HepG2 (cell line): Measurements from ENCODE around the gene CEP57L1. TPM values are rescaled to one million over a fixed set of nuclear protein-coding genes. Genes with fewer than 3 reads are reported as not detected.

ENCODE experiments used
- ATAC-seq: fragments of 200-7000 bp; cut with Tn5 transposase; 3 replicates; pipeline ENCODE4 v1.9.1; 2020; ENCODE audit warnings: mild to moderate bottlenecking, moderate library complexity
- BruUV-seq: library from RNA; stranded (reverse); fragments of 400-500 nt; replicated peaks from 2 replicates; lab custom pipeline; 2021; lab: Mats Ljungman, UMichigan
- CTCF ChIA-PET: fragments of 300-600 bp; formaldehyde crosslinking; extraction: SDS; loops from one replicate; lab custom pipeline; 2021; ENCODE audit warnings: low total read pairs, inconsistent platforms, low intra/inter-chr PET ratio; lab: Yijun Ruan, JAX
- POLR2A ChIA-PET: fragments of 350-600 bp; sonication (Branson Sonifier 250); formaldehyde crosslinking; loops from one replicate; lab custom pipeline; 2020; ENCODE audit warnings: antibody characterized with exemption, inconsistent platforms; lab: Yijun Ruan, JAX
- DNase-seq: peaks from one replicate; pipeline ENCODE4 v3.0.0-alpha.2; 2015; ENCODE audit warnings: low spot score
- FAIRE-seq: peaks from 3 replicates; lab custom pipeline; 2011; peaks lifted over from hg19 to GRCh38; lab: Jason Lieb, UNC
- H2AFZ ChIP-seq: one replicate; pipeline ENCODE4 v1.6.1; 2011; ENCODE audit warnings: low read length, inconsistent platforms
- H3K27ac ChIP-seq: fragments of 300-600 bp; 3 replicates; pipeline ENCODE4 v1.8.0; 2011; ENCODE audit warnings: mixed run types, mild to moderate bottlenecking, mixed read lengths, low read length, inconsistent platforms; ENCODE audit not compliant: insufficient read depth; ENCODE audit errors: extremely low read length
- H3K27me3 ChIP-seq, 2 experiments: fragments of 200-600 bp in 1 of 2; 2 replicates in 1 of 2; 3 replicates in 1 of 2; pipeline versions ENCODE4 v1.6.0 to v1.8.0; 2011; ENCODE audit warnings: low read length in 2 of 2, mild to moderate bottlenecking in 2 of 2, moderate library complexity in 2 of 2, inconsistent platforms in 1 of 2; ENCODE audit not compliant: insufficient read depth in 2 of 2, control insufficient read depth in 1 of 2
- H3K36me3 ChIP-seq, 2 experiments: fragments of 200-600 bp in 1 of 2; replicated peaks in 1 of 2; 2 replicates in 1 of 2; 3 replicates in 1 of 2; pipeline versions ENCODE4 v1.5.1 to v1.8.0; 2011; ENCODE audit warnings: low read length in 2 of 2, inconsistent platforms in 1 of 2; ENCODE audit not compliant: insufficient read depth in 2 of 2, control insufficient read depth in 1 of 2
- H3K4me1 ChIP-seq: 2 replicates; pipeline ENCODE4 v1.5.1; 2012; ENCODE audit warnings: low read length, inconsistent platforms; ENCODE audit not compliant: insufficient read depth
- H3K4me2 ChIP-seq: 2 replicates; pipeline ENCODE4 v1.6.0; 2011; ENCODE audit warnings: low read depth, low read length, inconsistent platforms
- H3K4me3 ChIP-seq, 3 experiments: fragments of 200-600 bp in 1 of 3; sonication (generic), shearing (Covaris generic) in 1 of 3; replicated peaks in 1 of 3; 2 replicates each; pipeline ENCODE4 v1.5.1; 2011 to 2016; ENCODE audit warnings: low read length in 3 of 3, inconsistent platforms in 2 of 3, low read depth in 2 of 3, mild to moderate bottlenecking in 2 of 3, control low read depth in 1 of 3, mixed read lengths in 1 of 3; ENCODE audit not compliant: insufficient read depth in 1 of 3
- H3K79me2 ChIP-seq: one replicate; pipeline ENCODE4 v1.6.1; 2011; ENCODE audit warnings: low read length, inconsistent platforms; ENCODE audit not compliant: insufficient read depth
- H3K9ac ChIP-seq: 2 replicates; pipeline ENCODE4 v1.6.0; 2011; ENCODE audit warnings: mild to moderate bottlenecking, low read depth, low read length, inconsistent platforms; ENCODE audit not compliant: insufficient read depth
- H3K9me3 ChIP-seq: 2 replicates; pipeline ENCODE4 v1.5.1; 2012; ENCODE audit warnings: mild to moderate bottlenecking, low read length
- H4K20me1 ChIP-seq: 2 replicates; pipeline ENCODE4 v1.6.0; 2011; ENCODE audit warnings: inconsistent platforms, mild to moderate bottlenecking, low read length, moderate library complexity; ENCODE audit not compliant: insufficient read depth
- CEBPB ChIP-seq: IDR thresholded peaks from 2 replicates; pipeline ENCODE4 v1.6.1; 2011; ENCODE audit warnings: low read depth, low read length, improper control_type of control experiment, borderline replicate concordance
- GATAD1 ChIP-seq: IDR thresholded peaks from 2 replicates; pipeline ENCODE4 v1.6.1; 2016; ENCODE audit warnings: missing genetic modification reagents, missing compliant biosample characterization
- KDM3A ChIP-seq: IDR thresholded peaks from 2 replicates; pipeline ENCODE4 v1.6.1; 2018; ENCODE audit warnings: low read depth, missing compliant biosample characterization
- MAZ ChIP-seq, 2 experiments: sonication (generic) in 1 of 2; formaldehyde crosslinking in 1 of 2; IDR thresholded peaks; 2 replicates each; pipeline versions ENCODE4 v1.5.0 to v1.6.1; 2012 to 2020; ENCODE audit warnings: low read depth in 2 of 2, mild to moderate bottlenecking in 2 of 2, borderline replicate concordance in 1 of 2, improper control_type of control experiment in 1 of 2, low read length in 1 of 2, missing genetic modification reagents in 1 of 2, moderate library complexity in 1 of 2
- MEIS1 ChIP-seq: sonication (generic); formaldehyde crosslinking; IDR thresholded peaks from 2 replicates; pipeline ENCODE4 v1.9.0; 2021; ENCODE audit warnings: mild to moderate bottlenecking, missing genetic modification reagents, moderate library complexity, borderline replicate concordance
- SOX13 ChIP-seq, 3 experiments: fragments of 450-650 bp in 1 of 3; sonication (generic) in 1 of 3; formaldehyde crosslinking in 1 of 3; IDR thresholded peaks in 2 of 3; conservative IDR thresholded peaks in 1 of 3; 2 replicates each; pipeline versions ENCODE4 v1.5.0 to v1.6.1; 2016 to 2020; ENCODE audit warnings: antibody characterized with exemption in 1 of 3, mild to moderate bottlenecking in 1 of 3, missing compliant biosample characterization in 1 of 3, missing genetic modification reagents in 1 of 3, moderate library complexity in 1 of 3
- ZBTB7A ChIP-seq: sonication (generic); formaldehyde crosslinking; IDR thresholded peaks from 2 replicates; pipeline ENCODE4 v1.8.0; 2022; ENCODE audit warnings: mild to moderate bottlenecking, missing genetic modification reagents
- ZNF121 ChIP-seq: sonication (generic); formaldehyde crosslinking; IDR thresholded peaks from 2 replicates; pipeline ENCODE4 v1.5.0; 2020; ENCODE audit warnings: mild to moderate bottlenecking, missing genetic modification reagents
- ZNF660 ChIP-seq: sonication (generic); formaldehyde crosslinking; IDR thresholded peaks from 2 replicates; pipeline ENCODE4 v1.5.1; 2020; ENCODE audit warnings: mild to moderate bottlenecking, low read depth, missing genetic modification reagents, borderline replicate concordance
- WGBS: methylation state at CpG from one replicate; pipeline ENCODE4 v1.1.6; 2017; ENCODE audit warnings: low lambda C conversion rate; 5-methylcytosine and 5-hydroxymethylcytosine counted together
- in situ Hi-C: cut with HindIII; loops from 2 replicates; pipeline ENCODE4 v1.10.0; 2017; ENCODE audit warnings: low pct_unique_long_range_greater_than_20kb; ENCODE audit not compliant: extremely low pct_ligation_motif_present
- intact Hi-C: fragments of 100-400 bp; cut with micrococcal nuclease; formaldehyde crosslinking; loops from one replicate; pipeline ENCODE4 v1.10.0; 2022; ENCODE audit not compliant: unreplicated experiment
- polyA plus RNA-seq, 8 experiments: library from polyadenylated mRNA; depleted of rRNA in 3 of 8; stranded (reverse) in 7 of 8; unstranded in 1 of 8; fragments of >200 nt; fragmentation: Illumina TruSeq in 4 of 8; extraction: Trizol in 4 of 8; gene quantifications; 2 replicates each; pipeline versions ENCODE4 v1.2.1 to v1.2.3, GENCODE V29; 2011 to 2016; ENCODE audit warnings: low read depth in 4 of 8, missing spikeins in 1 of 8, mixed read lengths in 1 of 8; ENCODE audit not compliant: insufficient read depth in 1 of 8
- total RNA-seq, 5 experiments: library from RNA; depleted of rRNA; stranded (reverse); fragments of >200 nt; fragmentation: Illumina TruSeq; extraction: Trizol; gene quantifications; 2 replicates each; pipeline ENCODE4 v1.2.3, GENCODE V29; 2016; ENCODE audit warnings: low read depth in 1 of 5
- TF ChIP-seq, protein P1 (sequence below): sonication (generic); formaldehyde crosslinking; IDR thresholded peaks from 2 replicates; pipeline ENCODE4 v1.4.0; 2020; ENCODE audit warnings: mild to moderate bottlenecking, missing genetic modification reagents, borderline replicate concordance
- TF ChIP-seq, protein P2 (sequence below): sonication (generic); formaldehyde crosslinking; IDR thresholded peaks from 2 replicates; pipeline ENCODE4 v1.4.0; 2020; ENCODE audit warnings: mild to moderate bottlenecking, missing genetic modification reagents

The CEP57L1 gene
- total and polyA plus RNA-seq, 2 of the 13 experiments (the other 11 are each of a cell fraction or from before 2014, with no cell fraction given) = 7.7 to 15.5 TPM

DNA sequence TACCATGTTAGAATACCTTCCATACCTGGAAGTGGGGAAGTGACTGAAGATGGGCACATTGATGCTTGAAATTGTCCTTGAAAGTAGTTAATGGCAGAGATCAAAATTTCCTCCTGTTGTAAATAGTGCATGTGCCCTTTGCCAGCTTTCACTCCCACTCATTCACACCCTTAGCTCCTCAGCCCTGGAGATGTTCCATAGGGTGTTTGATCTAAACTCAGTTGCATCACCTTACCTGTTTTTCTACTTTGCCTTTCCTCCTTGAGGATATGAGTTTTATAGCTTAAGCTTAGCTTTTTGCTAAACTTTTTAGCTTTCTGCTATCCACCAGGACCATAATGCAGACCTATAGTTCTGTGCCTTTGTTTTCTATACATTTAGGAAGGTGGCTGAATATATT, 69.0 kb downstream of the CEP57L1 start (continued):
- TF ChIP-seq, protein P1, sequence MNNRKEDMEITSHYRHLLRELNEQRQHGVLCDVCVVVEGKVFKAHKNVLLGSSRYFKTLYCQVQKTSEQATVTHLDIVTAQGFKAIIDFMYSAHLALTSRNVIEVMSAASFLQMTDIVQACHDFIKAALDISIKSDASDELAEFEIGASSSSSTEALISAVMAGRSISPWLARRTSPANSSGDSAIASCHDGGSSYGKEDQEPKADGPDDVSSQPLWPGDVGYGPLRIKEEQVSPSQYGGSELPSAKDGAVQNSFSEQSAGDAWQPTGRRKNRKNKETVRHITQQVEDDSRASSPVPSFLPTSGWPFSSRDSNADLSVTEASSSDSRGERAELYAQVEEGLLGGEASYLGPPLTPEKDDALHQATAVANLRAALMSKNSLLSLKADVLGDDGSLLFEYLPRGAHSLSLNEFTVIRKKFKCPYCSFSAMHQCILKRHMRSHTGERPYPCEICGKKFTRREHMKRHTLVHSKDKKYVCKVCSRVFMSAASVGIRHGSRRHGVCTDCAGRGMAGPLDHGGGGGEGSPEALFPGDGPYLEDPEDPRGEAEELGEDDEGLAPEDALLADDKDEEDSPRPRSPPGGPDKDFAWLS = no peak
- no peak for TF ChIP-seq ZBTB7A
- no peak for TF ChIP-seq ZNF121 (CRISPR knock-in tag)
- no peak for TF ChIP-seq MEIS1 (CRISPR knock-in tag)

DNA sequence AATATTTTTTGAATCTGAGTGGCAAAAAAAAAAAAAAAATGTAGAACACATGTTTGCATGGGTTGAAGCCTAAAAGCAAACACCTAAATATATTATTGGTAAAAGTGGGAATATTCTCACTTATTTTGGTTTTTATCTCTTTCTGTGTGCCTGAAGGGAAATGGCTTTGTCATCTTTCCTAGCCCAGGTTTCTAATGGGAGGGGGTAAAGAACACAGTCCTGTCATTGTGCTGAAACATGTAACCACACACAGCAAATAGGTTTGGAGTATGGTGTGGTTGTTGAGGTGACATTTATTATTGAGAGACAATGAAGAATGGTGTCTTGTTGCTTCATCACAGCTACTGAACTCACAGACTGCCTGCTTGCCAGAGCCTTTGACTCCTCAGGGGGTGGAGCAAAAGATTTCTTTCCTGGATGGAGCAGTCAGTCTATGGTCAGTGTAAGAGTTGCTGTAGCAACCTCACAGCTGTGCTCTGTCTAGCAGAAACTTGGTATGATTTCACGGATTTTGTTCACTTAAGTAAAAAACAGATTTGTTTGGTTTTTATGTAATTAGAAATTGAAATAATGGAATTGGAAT, 70.2 kb downstream of the CEP57L1 start:
- POLR2A ChIA-PET = no interaction called here
- no peaks in the 10 kb centered on the region for H3K27me3 ChIP-seq
- TF ChIP-seq GATAD1 (CRISPR knock-in tag) (no peak), CEBPB (peak; percentile 43; the same call in 1 of the 2 replicates), ZNF660 (CRISPR knock-in tag) (no peak), SOX13 (IDR thresholded peaks at IDR 0.05) (no peak), SOX13 (CRISPR knock-in tag; conservative IDR thresholded peaks at IDR 0.05 in 1 of 2, IDR thresholded peaks at IDR 0.05 in 1 of 2) (peak in 1 of 2 experiments; percentile 48; a peak in 1 of 4 replicates), KDM3A (CRISPR knock-in tag) (no peak), MAZ (IDR thresholded peaks at IDR 0.05; ENCODE audit: borderline replicate concordance, low read depth, low read length) (no peak), MAZ (CRISPR knock-in tag; IDR thresholded peaks at IDR 0.05; ENCODE audit: low read depth) (no peak)
- TF ChIP-seq, protein P2, sequence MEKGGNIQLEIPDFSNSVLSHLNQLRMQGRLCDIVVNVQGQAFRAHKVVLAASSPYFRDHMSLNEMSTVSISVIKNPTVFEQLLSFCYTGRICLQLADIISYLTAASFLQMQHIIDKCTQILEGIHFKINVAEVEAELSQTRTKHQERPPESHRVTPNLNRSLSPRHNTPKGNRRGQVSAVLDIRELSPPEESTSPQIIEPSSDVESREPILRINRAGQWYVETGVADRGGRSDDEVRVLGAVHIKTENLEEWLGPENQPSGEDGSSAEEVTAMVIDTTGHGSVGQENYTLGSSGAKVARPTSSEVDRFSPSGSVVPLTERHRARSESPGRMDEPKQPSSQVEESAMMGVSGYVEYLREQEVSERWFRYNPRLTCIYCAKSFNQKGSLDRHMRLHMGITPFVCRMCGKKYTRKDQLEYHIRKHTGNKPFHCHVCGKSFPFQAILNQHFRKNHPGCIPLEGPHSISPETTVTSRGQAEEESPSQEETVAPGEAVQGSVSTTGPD (CRISPR knock-in tag) = no peak
- TF ChIP-seq, all 625 proteins: peak for 2
- no peak overlapping the region for H3K4me2 ChIP-seq
- no peaks in the 10 kb centered on the region for H4K20me1 ChIP-seq
- no peak overlapping the region for H3K27ac ChIP-seq
- H3K9ac ChIP-seq = no peak overlapping the region
- WGBS = 63% methylated on average over 1 of the region's 1 CpG
- intact Hi-C loops = no loop called here
- no TSS peak for BruUV-seq
- no peaks in the 10 kb centered on the region for H3K79me2 ChIP-seq
- CTCF ChIA-PET = interaction anchor here (0.6 kb wide), 1 partner anchor 31 kb away, joined by 4 read pairs; no protein-coding TSS in a partner anchor
- H2AFZ ChIP-seq = no peak overlapping the region
- H3K9me3 ChIP-seq = no peaks in the 10 kb centered on the region
- H3K36me3 ChIP-seq = 0 out of 5 replicates have a peak, but pooled peaks cover 0 to 4% of the 10 kb centered on the region in 2 experiments
- FAIRE-seq (no peak), DNase-seq (peak; percentile 41), ATAC-seq (peak; percentile 48; the same call in 2 of the 3 replicates)
- H3K4me1 ChIP-seq = no peaks in the 10 kb centered on the region
- no peak overlapping the region for H3K4me3 ChIP-seq
- in situ Hi-C loops = no loop called here
